GM18511 (cell line): ENCODE data around the gene FOXP4.

Experiments used
- ATAC-seq: cut with Tn5 transposase; IDR thresholded peaks from one replicate; pipeline ENCODE4 v1.9.1; 2021; ENCODE audit warnings: mild to moderate bottlenecking, moderate library complexity; ENCODE audit not compliant: unreplicated experiment

FOXP4 gene

GRCh38 chr6:41622206-41622988, 76.2 kb downstream of the FOXP4 start:
- no peak for ATAC-seq

DNA sequence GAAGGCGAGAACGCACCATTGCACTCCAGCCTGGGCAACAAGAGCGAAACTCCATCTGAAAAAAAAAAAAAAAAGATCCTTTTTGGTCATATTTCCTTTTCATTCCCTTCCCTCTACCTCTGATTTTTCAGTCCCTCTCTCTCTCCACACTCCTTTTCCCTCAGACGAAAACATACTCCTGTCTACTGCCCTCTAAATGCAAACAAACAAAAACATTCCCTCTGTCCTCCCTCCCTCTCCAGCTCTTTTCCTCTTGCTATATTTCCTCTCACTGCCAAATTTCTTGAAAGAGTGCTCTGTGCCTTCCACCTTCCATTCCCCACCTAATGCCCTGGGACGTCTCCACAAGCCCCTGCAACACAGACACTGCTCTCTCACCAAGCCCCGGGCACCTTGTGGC, 77.1 kb downstream of the FOXP4 start:
- no peak for ATAC-seq

DNA sequence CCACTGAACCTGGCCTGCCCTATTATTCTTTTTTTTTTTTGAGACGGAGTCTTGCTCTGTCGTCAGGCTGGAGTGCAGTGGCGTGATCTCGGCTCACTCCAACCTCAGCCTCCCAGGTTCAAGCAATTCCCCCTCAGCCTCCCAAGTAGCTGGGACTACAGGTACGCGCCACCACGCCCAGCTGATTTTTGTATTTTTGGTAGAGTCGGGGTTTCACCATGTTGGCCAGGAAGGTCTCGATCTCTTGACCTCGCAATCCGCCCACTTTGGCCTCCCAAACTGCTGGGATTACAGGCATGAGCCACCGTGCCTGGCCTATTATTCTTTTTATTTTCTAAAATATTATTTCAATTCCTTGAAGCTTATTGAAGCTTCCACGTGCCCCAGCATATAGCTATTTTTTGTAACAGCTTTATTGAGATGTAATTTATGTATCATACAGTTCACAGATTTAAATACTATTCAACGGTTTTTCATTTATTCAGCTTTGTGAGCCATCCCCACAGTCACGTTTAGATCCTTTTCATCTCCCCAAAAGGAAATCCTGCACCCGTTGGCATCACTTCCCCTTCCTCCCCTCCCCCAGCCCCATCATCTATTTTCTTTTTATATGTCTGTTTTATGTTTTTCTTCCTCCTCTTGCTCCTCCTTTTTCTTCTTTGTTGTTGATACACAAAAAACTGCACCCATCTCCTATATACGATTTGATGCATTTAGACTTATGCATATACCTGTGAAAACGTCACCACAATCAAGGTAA, 78.6 kb downstream of the FOXP4 start:
- ATAC-seq = no peak

DNA sequence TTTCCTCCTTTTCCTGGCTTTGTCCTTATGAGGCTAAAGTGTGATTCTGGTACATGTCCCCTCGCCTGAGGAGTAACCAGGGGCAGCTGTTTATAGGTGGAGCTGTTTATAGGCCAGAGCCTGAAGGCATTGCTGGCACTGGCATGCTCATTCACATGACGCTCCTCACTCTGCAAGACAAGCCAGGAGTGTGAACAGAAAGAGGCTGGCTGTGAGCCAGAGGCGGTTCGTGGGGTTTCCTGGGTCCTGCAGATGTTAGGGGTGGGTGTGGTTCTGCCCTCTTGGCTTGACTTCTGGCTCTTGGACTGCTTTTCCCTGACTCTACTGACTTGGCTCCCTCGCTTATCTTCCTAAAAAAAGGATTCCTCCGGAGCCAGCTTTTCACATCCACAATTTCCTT, 79.3 kb downstream of the FOXP4 start:
- ATAC-seq = no peak

DNA sequence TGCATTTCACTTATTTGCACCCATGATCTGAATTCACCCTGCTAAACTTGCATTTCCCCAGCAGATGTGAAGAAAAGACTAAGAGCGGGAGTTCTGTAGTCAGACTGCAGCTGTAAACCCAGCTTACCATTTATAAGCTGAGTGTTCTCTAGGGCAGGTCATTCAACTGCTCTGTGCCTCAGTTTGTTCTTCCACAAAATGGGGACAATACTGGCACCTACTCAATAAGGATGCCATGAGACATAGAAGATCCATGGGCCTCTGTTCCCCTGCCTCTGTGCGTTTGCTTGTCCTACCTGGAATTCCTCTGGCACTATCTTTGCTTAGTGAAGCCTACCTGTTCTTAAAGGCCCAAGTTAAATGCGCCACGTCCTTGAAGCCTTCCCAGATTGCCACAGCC, 79.8 kb downstream of the FOXP4 start:
- no peak for ATAC-seq

DNA sequence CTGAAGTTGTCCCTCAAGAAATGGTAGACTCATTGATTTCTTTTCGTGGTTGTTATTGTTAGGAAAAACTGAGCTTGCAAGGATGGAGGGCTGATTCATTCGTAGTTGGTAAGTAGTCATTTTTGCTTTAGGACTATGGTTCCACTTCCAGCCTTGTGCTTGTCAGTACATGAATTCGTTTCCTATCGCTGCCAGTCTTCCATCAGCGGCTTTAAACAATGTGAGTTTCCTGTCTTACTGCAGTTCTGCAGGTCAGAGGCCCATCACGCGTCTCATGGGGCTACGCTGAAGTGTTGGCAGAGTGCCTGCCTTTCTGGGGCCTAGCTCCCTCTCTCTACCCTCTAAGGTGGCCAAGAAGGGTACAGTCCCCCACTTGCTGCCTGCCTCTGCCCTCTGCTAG, 80.7 kb downstream of the FOXP4 start:
- no peak for ATAC-seq

DNA sequence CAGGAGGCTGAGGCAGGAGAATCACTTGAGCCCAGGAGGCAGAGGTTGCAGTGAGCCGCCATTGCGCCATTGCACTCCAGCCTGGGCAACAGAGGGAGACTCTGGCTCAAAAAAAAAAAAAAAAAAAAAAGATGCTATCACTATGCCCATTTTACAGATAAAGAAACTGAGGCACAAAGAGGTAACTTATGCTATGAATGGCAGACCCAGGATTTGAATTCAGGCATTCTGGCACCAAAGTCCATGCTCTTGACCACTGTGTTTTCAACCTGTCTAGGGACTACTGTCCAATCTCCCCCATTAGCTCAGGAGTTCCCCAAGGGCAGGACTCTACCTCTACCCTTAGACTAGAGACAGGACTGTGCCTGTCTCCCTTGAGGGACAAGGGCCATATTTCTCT, 82.9 kb downstream of the FOXP4 start:
- ATAC-seq = no peak

DNA sequence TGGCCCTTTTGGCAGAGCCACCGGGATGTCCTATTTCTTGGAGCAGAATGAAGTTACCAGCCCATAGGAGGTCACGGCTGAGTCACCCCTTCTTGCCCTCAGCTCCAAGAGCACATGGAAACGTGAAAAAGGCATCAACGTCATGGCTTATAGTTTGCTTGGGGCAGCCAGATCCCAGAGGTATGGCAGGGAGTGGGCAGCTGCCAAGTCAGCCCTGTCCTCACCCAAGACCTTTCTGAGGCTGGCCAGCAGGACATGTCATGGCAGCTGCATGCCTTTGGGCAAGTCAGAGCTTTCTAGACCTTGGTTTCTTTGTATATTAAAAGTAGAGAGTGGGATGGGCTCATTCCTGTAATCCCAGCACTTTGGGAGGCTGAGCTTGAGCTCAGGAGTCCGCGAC, 83.9 kb downstream of the FOXP4 start:
- ATAC-seq = no peak

DNA sequence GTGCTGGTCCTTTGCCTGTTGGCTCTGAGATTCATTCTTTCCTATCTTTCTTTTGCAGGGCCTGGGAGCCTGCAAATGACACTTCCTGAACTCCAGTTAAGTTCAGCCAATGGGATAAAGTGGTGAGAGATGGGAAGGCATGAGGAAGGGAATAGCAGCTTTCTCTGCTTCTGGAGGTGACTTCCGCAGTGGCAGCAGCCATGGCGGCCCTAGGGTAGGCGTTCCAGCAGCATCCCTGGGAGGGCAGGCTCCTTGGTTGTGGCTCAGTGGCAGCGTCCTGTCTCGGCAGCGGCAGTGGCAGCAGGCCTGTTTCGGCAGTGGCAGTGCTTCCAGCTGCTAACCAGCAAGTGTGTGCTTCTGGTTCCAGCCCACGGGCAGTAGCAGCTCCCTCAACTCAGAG, 84.8 kb downstream of the FOXP4 start:
- no peak for ATAC-seq

DNA sequence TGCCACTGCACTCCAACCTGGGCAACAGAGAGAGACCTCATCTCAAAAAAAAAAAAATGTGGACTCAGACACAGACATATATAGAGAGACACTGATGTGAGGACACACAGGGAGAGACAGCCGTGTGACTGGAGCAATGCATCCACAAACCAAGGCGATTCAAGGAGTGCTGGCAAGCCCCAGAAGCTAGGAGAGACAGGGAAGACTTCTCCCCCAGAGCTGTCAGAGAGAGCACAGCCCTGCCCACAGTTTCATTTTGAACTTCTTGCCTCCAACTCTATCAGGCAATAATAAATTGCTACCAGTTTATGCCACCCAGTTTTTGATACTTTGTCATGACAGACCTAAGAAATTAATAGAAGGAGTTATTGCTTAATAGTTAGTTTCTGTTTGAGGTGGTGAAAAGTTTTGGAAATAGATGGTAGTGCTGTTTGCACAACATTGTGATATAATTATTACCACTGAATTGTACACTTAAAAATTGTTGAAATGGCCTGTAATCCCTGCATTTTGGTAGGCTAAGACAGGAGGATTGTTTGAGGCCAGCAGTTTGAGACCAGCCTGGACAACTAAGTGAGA, 87.0 kb downstream of the FOXP4 start:
- ATAC-seq = no peak

DNA sequence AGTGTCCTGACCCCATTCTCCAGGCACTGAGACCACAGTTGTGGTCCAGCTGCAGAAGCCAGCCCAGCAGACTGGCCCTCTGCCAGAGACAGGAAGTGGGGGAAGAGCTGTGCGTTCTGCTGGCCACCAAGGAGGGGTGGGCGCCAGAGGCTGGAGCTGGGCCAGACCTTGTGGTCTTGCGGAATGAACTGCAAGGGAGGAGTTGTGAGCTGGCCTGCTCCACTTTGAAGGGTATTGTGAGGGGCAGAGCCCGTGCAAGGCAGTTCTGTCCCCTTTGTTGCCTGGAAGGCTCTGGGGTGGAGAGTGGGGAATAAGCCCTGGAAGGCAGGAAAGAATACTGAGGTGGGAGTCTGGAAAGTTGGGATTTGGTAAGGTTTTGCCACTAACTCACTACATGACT, 88.5 kb downstream of the FOXP4 start:
- no peak for ATAC-seq

DNA sequence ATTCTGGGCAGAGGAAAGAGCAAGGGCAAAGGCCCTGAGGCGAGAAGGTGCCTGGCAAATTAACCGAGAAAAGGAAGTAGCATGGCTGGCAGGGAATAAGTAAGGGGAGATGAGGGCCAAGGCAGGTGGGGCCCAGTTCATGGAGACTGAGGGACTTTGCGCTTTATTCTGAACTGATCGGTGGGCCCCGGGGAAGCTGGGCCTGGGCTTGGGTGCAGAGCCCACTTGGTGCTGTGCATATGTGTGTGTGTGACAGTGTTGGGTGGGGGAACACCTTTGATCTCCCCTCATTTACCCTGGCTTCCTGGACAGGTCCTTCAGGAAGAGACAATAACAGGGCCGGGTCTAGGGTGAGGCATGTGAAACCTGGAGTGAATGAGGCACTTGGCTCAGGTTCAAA, 89.2 kb downstream of the FOXP4 start:
- no peak for ATAC-seq

DNA sequence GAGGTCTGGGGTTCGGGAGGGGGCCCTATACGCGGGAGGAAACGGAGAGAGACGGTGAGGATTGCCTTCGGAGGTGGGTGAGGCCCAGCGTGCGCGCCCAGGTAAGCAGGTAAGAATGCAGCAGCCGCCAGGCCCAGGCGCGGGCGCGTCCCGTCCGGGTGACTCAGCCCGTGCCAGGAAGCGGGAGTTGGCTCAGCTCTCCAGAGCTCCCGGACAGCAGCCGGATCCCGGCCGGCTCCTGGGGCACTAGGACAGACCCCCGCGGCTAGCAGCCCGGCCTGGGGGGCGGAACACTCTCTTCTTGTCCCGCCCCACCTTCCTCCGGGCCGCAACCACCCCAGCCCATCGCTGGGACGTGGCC, 90.6 kb downstream of the FOXP4 start:
- no peak for ATAC-seq

GRCh38 chr6:41637194-41638001, 91.2 kb downstream of the FOXP4 start:
- ATAC-seq = no peak

- no peak for ATAC-seq
Measured at GRCh38 chr6:41638002-41638934, 92.1 kb downstream of the FOXP4 start, which contains the start of gene MDFI. Gene MDFI, plus strand, starts transcription at chr6:41638468. Its CDS starts 282 bp downstream, at chr6:41638750.

DNA sequence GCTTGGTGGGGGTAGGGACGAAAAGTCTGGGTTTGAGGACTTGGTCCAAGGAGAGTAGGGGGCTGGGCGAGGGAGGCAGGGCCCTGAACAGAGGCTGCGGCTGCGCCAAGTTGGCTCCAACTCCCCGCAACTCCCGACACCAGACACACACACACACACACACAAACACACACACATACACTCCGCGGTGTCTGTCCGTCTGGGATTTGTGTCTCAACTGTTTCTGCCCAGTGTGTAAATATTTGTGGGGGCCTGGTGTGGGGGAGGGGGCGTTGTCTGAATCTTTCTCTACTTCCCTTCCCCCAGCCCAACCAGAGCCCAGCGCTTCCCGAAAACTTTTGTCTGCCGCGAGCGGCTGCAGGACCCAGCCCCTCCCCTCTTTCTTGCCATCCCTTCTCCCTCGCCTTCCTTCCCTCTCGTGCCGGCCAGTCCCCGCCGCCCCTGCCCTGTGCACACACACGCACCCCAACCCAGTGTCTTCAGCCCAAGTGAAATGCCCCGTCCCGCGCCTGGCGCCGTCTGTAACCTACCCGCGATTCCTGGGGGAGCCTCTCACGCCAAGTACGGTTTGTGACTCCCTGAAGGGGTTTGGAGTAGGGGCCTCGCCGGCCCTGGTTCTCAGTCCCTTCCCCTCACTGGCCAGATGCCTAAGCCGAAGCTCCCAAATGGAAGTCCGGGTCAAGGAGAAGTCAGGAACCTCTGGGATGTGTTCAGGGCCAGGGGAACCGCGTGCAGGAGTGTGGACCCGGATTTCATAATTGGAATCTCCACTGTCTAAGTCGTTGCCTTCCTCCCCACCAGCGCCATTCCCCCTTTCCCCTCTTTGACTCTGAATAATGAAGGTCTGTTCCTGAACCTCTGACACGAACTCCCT, 93.0 kb downstream of the FOXP4 start:
- ATAC-seq = no peak

- ATAC-seq = no peak
Measured at GRCh38 chr6:41639809-41640371, 93.7 kb downstream of the FOXP4 start.

GRCh38 chr6:41640426-41640825, 94.2 kb downstream of the FOXP4 start:
- no peak for ATAC-seq
